ENCODE data around the gene PEX7.

PEX7 gene

DNA sequence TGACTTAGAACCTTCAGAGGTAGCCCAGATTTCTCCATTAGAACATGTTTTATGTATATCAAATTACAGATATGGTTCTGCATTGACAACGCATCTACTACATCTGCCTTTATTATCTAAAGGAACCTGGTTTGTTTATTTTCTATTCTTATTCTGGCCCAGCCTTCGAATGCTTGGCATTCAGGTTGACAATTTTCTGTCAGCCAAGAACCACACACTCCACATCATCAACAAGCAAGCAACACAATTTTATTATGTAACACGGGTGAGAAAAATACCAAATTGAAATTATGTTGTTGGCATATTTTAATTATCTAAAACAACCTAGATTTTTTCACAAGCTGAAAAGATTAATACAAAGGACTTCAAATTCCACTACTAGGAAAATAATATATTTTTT is 44.7 kb upstream of the PEX7 start:
- H3K4me3 ChIP-seq (replicated peaks in 1 of 2; ENCODE audit: low read depth in 2 of 2, low read length in 2 of 2): no peak overlapping the region
- DNase-seq (ENCODE audit: low read depth in 2 of 2): no peak
- TF ChIP-seq, protein P1, sequence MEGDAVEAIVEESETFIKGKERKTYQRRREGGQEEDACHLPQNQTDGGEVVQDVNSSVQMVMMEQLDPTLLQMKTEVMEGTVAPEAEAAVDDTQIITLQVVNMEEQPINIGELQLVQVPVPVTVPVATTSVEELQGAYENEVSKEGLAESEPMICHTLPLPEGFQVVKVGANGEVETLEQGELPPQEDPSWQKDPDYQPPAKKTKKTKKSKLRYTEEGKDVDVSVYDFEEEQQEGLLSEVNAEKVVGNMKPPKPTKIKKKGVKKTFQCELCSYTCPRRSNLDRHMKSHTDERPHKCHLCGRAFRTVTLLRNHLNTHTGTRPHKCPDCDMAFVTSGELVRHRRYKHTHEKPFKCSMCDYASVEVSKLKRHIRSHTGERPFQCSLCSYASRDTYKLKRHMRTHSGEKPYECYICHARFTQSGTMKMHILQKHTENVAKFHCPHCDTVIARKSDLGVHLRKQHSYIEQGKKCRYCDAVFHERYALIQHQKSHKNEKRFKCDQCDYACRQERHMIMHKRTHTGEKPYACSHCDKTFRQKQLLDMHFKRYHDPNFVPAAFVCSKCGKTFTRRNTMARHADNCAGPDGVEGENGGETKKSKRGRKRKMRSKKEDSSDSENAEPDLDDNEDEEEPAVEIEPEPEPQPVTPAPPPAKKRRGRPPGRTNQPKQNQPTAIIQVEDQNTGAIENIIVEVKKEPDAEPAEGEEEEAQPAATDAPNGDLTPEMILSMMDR (IDR thresholded peaks at IDR 0.05; ENCODE audit: low read depth, low read length): no peak

DNA sequence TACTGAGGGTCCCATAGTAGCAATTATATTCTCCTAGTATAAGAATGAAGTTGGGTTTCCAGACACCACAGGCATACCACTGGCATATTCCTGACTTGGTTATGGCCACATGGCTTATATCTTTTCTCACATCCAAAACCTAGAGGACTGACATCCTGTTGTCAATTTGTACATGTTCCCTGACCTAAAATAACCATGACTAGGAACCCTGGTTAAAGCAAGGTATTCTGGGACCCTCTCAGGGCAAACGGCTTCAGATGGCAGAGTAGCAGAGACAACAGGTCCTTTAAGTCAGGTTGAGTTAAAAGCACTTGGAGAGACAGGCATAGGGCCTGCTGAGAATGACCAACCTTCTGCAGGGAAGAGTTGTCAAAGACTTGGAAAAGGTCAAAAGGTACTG is 42.7 kb upstream of the PEX7 start:
- H3K4me3 ChIP-seq (replicated peaks in 1 of 2; ENCODE audit: low read depth in 2 of 2, low read length in 2 of 2): no peak overlapping the region
- TF ChIP-seq, protein P1 (IDR thresholded peaks at IDR 0.05; ENCODE audit: low read depth, low read length): no peak
- no peak for DNase-seq (ENCODE audit: low read depth in 2 of 2)

DNA sequence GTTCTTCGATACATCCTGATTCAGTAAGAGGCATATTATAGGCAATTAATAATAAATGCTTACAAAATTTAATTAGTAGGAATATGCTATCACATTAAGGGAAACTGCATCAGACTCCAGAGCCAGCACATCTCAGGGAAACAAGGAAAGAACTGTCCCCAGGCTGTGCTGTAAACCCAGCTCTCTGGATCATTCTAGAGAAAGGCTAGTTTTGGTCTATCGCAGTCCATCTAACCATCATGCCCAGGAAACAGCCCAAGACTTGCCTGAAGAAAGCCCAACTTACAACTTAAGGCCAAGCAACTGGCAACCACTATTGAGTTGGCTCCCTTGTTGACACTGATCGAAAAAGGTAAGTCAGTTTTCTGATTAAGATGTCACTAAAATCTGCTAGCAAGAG is 41.4 kb upstream of the PEX7 start:
- no peak for DNase-seq (ENCODE audit: low read depth in 2 of 2)
- no peak overlapping the region for H3K4me3 ChIP-seq (replicated peaks in 1 of 2; ENCODE audit: low read depth in 2 of 2, low read length in 2 of 2)
- TF ChIP-seq, protein P1 (IDR thresholded peaks at IDR 0.05; ENCODE audit: low read depth, low read length): no peak

DNA sequence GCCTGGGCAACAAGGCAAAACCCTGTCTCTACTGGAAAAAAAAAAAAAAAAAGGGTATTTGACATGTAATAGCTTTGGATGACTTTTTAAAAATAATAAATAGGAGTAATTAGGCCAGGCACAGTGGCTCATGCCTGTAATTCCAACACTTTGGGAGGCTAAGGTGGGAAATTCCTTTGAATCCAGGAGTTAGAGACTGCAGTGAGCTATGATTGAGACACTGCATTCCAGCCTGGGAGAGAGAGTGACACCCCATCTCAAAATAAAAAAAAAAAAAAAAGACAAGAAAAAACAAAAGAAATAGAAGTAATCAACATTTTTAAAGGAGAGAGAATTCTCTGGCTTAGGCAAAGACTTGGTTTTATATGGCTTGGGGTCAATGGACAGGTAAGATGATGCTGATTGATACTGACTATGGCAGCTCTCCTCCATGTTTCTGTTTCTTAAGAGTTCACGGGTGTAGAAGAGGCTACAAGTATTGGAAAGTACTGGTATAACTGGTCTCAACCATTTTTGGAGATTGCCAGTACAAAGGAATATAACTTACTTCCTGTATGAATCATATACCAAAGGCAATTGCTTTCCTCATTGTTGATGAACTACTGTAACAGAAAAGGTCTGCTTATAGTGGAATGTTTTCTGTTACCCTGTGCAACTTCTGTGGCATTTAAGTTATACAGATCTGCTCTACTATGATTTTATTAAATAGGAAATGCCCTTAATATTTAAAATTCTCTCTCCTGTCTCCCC is 40.2 kb upstream of the PEX7 start:
- DNase-seq (ENCODE audit: low read depth in 2 of 2): peak; percentile 70 to 76
- no peak overlapping the region for H3K4me3 ChIP-seq (replicated peaks in 1 of 2; ENCODE audit: low read depth in 2 of 2, low read length in 2 of 2)
- TF ChIP-seq, protein P1 (IDR thresholded peaks at IDR 0.05; ENCODE audit: low read depth, low read length): no peak

DNA sequence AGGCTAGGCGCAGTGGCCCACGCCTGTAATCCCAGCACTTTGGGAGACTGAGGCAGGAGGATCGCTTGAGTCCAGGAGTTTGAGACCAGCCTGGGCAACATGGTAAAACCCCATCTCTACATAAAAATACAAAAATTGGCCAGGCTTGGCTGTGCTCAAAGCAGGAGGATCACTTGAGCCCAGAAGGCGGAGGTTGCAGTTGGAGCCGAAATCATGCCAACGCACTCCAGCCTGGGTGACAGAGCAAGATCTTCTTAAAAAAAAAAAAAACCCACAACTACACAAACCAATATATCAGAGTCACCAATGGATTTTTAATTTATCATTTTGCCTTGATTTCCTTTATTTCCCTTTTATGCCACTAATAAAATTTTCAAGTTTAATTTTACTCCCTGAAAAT is 39.4 kb upstream of the PEX7 start:
- TF ChIP-seq, protein P1 (IDR thresholded peaks at IDR 0.05; ENCODE audit: low read depth, low read length): no peak
- no peak for DNase-seq (ENCODE audit: low read depth in 2 of 2)
- H3K4me3 ChIP-seq (replicated peaks in 1 of 2; ENCODE audit: low read depth in 2 of 2, low read length in 2 of 2): no peak overlapping the region

DNA sequence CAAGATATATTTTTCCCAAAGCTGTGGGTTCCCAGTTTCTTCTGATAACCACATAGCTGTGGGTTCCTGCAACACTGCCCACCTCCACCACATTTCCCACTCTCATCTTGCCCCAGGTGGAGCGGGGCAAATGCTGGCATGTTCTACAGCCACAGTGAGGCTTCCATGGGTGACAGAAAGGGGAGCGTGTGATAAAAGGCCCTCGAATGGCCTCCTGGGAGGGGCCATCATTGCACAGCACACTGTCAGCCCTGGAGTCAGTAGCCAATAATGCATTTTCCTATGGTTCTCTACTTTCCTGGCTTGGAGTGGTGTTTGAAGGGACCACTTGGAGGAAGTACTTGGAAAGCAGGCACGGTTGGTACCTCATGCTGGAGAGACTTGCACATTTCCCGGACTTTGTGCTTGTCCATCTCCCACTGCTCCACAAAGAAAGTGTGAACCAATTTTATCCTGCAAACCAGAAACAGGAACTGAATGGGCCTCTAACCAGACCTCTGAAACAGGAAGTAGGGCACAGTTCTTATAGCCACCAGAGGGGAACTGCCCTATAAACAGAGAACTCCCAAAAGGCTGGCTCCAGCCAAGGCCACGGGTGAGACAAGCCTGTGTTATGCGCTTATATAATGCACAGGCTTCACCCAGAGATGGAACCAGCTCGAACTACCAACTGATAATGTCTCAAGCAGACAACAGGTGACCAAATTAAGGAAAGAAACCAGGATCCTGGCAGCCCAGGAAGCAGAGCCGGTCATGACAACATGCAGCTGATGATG is 38.7 kb upstream of the PEX7 start:
- DNase-seq (ENCODE audit: low read depth in 2 of 2): no peak
- H3K4me3 ChIP-seq (replicated peaks in 1 of 2; ENCODE audit: low read depth in 2 of 2, low read length in 2 of 2): no peak overlapping the region
- TF ChIP-seq, protein P1 (IDR thresholded peaks at IDR 0.05; ENCODE audit: low read depth, low read length): no peak

Measured in cardiac fibroblast (primary cell).